Measurements from ENCODE around the gene DSTYK. TPM values are rescaled to one million over a fixed set of nuclear protein-coding genes. Genes with fewer than 3 reads are reported as not detected.
"Not testable (repeated sequence)": the region's sequence is repeated elsewhere in the genome, so short reads cannot be mapped to it uniquely, and the experiment has no call there.

DSTYK gene
- total RNA-seq, 1 experiment from 2014 or later: 7.4 TPM

DNA sequence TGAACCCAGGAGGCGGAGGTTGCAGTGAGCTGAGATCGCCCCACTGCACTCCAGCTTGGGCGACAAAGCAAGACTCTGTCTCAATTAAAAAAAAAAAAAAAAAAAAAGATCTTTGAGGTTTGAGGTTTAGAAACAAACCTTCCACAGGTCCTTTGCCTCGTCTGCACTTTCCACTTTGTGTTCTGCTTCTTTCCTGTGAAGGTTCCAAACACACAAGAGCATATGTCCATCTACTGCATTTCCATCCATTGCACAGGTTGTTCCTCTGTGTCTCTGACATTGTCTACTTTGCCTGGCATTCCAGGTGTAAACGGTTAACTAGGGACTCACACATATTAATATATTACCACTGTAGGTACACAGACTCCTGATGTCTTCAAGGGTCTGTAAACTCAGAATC is 40.1 kb downstream of the DSTYK start:
- DNase-seq (ENCODE audit: low read depth): no peak

DNA sequence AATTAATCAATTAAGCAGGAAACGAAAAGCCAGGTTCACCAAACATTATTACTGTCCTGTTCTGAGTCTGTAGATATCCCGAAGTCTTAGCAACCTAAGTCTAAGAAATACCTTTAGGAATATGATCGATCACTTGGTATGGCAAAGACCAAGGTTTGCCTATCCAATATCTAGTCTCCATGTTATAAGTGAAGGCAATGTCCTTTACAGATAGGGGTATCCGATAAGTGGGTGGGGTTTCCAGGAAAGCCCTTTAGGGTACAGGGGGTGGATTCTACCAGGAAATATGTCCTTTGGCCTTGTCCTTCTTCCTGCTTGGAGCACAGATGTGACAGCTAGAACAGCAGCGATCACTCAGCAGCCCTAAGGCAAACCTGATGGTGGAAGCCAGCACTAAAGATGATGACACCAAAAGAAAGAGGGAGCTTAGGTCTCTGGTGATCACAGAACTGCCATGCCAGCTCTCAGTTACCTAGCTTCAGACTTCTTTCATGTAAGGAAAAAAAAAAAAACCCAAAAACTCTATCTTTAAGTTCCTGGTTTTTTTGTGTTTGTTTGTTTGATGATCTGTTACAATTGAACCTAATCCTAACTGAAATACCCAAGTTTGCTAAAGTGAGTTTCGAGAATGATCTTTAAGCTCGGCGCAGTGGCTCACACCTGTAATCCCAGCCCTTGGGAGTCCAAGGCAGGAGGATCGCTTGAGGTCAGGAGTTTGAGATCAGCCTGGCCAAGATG is 40.8 kb downstream of the DSTYK start:
- no peak for DNase-seq (ENCODE audit: low read depth)

DNA sequence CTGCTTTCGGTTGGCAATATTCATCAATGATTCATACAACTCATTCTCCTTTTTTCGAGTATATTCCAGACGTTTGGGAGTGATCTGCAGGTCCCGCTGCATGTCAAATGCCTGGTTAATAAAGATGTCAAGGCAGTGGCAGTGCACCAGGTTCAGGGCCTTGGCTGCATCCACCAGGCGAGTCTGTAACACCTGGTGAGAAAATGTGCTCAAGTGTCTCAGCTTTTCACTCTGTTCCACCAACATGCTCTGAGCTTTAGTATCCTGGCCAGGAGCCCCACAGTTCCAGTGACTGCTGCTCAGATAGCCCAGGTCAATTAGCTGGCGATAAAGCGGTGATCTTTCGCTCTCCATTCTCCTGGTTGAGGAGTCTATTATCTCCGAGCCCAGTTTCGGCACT is 42.3 kb downstream of the DSTYK start:
- no peak for DNase-seq (ENCODE audit: low read depth)

DNA sequence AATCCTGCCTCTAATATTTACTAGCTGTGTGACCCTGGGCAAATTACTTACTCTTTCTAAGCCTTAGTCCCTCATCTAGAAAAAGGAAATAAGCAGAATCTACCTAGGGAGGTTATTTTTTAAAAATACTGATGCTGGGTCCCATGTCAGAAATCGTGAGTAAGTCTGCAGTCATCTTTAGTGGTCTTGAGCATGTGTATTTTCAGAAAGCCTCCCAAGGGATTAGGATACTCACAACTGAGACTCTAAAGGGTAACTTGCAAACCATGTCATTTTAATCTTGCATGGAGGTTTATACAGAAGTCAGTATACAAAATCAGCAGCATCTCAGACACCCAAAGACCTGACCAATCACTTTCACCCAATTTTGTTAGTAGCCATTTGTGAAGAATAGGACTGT is 43.2 kb downstream of the DSTYK start:
- DNase-seq (ENCODE audit: low read depth): no peak

DNA sequence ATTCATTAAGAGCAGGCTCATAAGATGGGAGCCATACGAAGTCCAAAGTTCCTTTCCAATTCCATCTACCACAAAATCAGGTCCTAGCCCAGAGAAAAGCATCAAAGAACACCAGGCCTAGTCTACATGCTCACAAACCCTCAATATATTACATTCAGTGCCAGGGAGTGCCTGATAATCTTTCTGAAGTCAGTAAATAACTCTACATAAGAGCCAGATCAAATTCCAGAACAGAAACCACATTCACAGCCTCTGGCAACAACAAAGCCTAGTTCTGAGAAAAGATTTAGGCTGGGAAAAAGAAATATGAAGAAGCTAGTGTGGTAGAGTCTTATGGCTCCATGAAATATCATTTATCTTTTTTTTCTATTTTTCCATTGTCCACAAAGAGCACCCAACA is 49.2 kb downstream of the DSTYK start:
- DNase-seq (ENCODE audit: low read depth): peak; percentile 33

DNA sequence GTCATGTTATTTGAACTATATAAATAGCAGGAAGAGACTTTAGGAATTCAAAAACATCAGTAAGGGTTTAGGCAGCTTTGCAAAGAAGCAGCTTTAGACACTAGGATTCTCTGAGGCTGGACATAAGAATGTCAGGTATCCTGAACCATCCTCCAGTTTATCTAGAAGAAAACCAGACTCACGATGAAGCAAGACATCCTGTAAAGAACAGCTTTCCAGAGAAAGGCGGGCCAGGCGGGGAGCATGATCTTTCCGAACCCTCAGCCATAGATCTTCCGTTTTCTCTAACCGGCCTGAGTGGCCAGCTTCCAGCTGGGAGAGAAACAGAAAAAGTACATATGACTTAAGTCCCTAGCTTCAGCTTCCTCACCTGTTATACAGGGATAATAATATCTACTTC is 50.4 kb downstream of the DSTYK start:
- DNase-seq (ENCODE audit: low read depth): no peak

DNA sequence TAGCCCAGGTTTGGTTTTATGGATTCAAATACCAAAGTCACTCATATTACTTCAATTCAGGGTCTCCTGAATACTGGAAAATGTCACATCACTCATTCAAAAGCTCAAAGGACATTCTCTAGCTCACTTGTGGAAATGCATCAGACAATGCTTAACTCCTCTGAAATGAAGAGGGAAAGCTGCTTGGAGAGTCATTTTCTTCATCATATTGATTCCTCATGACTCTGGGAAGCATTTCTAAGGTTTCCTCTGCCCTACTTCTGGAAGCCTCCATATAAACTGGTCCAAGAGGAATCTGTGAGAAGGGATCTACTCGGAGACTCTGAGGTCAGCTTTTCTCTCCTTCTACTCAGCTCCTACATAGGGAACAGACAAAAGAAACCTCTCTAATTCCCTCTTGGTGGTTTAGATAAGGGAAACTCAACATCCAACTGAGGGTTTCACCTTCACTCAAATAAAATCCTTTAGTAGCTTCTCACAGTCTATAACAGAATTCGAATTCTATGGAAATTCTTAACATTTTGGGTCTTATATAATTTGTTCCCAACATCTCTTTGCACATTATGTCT is 53.4 kb downstream of the DSTYK start:
- no peak for DNase-seq (ENCODE audit: low read depth)

DNA sequence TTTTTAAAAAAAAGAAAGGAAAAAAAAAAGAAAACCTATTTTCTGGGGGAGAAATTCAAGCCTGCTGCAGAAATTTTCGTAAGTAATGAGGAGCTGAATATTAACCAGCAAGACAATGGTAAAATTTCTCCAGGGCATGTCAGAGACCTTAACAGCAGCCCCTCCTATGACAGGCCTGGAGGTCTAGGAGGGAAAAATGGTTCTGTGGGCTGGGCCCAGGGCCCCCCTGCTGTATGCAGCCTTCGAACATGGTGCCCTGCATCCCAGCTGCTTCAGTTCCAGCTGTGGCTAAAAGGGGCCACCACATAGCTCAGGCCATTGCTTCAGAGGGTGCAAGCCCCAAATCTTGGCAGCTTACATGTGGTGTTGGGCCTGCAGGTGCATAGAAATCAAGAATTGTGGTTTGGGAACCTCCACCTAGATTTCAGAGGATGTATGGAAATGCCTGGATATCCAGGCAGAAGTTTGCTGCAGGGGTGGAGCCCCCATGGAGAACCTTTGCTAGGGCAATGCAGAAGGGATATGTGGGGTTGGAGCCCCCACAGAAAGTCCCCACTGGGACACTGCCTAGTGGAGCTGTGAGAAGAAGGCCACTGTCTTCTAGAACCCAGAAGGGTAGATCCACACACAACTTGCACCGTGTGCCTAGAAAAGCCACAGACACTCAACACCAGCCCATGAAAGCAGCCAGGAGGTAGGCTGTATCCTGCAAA is 55.7 kb downstream of the DSTYK start:
- not testable (repeated sequence) for DNase-seq (ENCODE audit: low read depth)

DNA sequence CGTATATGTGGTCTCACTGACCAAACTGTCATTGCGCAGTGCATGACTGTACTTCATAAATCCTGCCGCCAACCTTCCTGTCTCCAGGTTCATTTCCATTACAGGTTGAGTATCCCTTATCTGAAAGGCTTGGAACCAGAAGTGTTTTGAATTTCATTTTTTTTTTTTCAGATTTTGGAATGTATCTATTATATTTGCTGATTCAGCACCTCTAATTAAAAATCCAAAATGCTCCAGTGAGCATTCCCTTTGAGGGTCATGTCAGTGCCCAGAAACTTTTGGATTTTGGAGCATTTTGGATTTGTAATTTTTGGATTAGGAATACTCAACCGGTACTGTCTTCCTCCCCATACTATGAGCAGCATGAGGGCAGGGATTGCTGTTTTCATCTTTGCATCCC is 59.0 kb downstream of the DSTYK start:
- DNase-seq (ENCODE audit: low read depth): no peak

DNA sequence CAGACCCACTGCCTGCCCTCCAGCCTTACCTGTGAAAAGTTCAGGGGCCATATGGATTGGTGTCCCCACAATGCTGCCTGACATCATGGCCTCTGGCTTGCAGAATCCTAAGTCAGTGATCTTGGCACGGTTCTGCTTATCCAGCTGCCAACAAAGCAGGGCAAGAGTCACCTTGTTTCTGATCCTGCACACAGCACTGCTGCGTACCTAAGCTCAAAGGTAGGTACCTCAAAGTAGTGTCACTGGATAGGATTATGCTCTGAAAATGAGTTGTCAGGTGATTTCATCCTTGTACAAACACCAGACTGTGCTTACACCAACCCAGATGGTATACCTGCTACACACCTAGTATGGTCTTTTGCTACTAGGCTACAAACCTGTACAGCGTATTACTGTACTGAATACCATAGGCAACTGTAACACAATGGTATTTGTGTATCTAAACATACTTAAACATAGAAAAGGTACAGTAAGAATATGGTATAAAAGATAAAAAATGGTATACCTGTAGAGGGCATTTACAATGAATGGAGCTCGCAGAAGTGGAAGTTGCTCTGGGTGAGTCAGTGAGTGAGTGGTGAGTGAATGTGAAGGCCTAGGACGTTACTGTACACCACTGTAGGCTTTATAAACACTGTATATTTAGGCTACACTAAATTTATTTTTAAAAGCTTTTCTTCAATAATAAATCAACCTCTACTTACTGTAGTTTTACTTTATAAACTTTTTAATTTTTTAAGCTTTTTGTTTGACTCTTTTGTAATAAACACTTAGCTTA is 60.7 kb downstream of the DSTYK start:
- DNase-seq (ENCODE audit: low read depth): no peak

DNA sequence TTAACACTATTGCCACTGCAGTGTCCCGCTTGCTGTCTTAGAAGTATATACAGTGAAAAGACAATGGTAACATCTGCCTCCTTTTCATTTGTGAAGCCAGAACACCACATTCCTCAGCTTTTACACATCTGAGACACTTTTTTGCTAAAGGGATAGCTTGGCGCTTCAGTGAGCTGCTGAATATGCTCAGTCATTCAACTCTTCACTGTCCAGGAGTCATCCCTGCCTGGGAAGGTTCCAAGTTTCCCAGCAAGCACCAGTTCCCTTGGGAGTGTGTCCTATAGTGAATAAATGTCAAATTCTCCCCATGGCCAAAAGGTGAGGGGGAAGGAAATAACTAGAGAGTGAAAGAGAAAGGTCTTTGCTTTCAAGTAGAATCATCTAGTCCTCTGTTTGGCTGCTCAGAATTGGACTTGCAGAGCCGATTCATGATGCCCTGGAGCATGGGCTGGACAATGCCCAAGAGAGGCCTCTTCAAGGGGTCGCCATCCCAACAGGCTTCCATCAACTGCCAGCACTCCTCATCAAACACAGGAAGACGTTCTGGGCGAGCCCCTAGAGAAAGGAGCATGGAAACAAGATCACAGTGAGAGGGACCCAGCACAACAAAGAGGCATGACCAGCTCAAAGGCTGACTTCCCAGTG is 64.2 kb downstream of the DSTYK start:
- DNase-seq (ENCODE audit: low read depth): peak; percentile 71

DNA sequence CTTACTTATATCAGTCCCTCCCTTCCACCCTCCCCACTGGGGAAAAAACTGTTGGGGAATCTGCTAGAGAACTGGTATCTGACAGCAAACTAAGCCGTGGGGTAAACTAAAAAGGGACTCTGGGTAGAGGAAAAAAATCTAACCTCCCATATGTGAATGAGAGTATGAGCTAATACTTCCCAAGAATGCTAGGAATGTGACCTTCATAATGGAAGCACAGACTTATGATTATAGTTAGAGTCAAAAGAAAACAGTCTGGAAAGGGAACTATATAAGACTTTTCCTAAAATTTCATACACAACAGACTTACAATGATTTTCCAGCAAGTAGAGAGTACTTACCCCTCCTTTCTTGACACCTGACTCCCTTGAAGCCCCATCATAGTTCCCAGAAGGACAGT is 66.8 kb downstream of the DSTYK start:
- DNase-seq (ENCODE audit: low read depth): peak; percentile 60

DNA sequence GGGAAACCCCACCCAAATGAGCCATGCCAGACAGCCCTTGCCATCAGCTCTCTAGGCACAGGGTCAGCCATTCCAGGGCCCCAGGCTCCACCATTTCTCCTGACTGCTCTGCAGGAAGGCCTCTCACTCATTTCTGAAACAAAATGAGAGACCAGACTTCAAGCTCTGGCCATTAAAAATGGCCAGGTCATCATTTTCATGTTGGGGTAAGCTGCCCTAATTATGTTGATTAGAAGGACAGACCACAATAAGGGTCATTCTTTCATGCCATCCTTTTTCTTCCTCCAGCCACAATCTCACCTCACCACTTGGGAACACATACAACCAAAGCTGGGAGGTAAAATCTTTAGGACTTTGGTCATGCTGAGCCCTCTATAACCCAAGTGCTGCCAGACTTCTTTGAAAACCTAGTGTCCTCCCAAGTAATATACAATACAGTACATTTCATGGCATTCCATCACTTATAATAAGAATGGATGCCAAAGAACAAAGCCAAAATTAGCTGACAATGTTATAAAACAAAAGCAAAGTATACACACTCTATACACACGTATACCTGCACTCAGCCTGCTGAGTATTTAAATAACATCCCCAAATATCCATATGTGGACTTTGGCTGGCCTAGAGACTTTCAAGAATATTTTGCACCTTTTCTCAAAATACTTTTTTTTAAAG is 67.3 kb downstream of the DSTYK start:
- no peak for DNase-seq (ENCODE audit: low read depth)

DNA sequence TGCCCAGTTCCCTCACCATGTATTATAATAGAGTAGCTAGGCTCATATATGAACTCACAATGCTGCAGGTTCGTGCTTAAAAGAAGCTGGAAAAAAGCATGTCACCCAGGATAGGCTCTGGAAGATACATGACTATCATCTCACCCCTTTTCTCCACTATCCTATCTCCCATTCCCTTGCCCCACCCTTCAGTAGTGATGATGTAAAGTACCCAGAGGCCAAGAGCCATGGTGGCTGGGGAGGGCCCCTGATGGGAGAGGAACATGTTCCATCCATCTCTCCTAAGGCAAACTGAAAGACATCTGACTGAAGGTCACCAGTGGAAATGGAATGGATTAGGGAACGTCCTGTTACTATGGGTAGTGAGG is 69.4 kb downstream of the DSTYK start:
- DNase-seq (ENCODE audit: low read depth): no peak

DNA sequence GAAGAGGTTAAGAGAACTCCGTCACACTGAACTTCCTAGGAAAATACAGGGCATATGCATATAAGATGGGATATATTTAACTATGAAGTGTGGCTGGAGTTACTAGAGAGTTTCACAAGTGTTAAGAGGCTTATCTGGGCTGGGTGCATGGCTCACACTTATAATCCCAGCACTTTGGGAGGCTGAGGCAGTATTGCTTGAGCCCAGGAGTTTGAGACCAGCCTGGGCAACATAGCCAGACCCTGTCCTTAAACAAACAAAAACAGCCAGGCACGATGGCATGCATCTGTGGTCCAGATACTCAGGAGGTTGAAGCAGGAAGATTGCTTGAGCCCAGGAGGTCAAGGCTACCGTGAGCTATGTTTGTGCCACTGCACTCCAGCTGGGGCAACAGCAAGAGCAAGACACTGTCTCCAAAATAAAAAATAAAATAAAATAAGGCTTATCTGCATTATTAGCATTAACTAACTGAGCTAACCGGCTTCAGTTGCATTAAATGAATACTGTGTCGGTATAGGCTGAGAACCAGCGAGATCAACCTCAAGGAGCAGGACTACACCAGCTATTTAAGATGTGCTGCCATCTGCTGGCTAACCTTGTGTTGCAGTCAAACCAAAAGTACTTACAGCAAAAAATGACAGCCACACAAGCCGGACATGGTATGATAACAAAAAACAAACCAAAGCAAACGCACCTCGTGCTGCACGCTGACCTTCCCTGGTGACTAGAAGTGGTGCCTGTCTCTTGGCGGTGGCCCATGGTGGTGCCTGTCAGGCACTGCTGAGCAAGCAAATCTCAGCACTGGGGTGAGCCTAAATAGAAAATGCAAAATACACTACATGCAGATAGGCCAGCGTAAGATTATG is 70.0 kb downstream of the DSTYK start:
- peak; percentile 77 for DNase-seq (ENCODE audit: low read depth)

DNA sequence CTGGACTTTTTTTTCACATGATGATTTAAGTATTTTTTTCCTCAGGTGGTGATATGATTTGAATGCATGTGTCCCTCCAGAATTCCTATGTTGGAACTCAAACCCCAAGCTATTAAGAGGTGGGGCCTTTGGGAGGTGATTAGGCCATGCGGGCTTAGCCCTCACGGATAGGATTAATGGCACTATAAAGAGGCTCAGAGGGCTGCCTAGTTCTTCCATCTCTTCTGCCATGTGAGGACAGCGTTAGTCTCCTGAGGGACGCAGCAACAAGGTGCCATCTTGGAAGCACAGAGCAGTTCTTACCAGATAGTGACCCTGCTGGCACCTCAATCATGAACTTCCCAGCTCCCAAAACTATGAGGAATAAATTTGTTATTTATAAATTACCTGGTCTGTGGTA is 71.4 kb downstream of the DSTYK start:
- no peak for DNase-seq (ENCODE audit: low read depth)

DNA sequence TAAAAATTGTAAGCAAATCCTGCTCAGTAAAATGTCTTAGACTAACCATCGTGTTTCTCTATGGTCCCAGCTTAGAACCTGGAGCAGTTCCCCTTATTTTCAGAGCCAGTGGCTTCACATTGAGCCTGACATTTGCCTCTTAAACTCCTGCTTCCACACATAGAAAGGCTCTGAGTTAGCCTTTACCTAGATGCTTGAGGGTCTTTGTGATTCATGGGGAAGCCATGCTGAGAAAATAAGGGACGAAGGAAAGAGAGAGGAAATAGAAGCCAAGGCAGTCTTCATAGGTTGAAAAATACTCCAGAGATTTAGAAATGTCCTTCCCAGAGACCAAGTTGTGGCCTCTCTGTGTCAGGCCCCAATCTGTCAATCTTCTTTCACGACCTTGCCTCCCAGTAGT is 73.6 kb downstream of the DSTYK start:
- no peak for DNase-seq (ENCODE audit: low read depth)

DNA sequence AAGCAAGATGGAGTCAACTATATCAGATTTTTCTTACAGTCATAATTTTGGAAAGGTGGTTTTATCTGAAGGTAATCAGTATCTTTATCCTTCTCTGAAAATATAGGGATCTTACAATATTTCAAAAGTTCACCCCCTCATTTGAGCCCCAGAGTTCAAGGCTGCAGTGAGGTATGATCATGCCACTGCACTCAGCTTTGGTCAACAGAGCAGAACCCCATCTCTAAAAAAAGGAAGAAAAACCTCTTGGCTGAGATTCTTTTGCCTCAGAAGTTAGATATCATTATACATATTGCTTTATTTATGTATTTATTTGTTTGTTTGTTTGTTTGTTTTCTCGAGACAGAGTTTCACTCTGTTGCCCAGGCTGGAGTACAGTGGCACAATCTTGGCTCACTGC is 78.2 kb downstream of the DSTYK start:
- DNase-seq (ENCODE audit: low read depth): no peak

DNA sequence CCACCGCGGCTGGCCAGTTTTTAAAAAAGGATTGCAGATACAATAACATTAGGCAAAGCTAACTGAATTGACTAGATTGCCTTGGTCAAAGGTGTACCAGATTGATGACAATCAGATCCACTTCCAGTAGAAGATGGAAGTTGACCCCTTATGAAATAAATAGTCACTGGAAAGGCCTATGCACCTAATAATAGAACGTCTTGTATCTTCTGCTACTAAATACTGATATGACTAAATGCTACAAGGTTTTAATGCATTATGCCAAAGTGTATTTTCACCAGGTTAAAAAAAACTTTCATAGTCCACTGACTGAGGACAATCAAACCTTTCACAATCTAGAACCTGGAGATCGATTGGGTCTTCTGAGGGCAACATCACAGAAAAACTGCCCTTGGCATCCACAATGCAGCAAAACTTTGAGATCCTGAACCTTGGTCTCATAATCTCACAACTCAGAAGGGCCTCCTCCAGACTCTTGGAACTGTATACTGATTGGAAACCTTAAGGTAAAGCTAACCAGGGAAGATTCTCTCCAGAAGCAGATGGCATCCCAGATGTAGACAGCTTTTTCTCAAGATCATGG is 82.0 kb downstream of the DSTYK start:
- no peak for DNase-seq (ENCODE audit: low read depth)

DNA sequence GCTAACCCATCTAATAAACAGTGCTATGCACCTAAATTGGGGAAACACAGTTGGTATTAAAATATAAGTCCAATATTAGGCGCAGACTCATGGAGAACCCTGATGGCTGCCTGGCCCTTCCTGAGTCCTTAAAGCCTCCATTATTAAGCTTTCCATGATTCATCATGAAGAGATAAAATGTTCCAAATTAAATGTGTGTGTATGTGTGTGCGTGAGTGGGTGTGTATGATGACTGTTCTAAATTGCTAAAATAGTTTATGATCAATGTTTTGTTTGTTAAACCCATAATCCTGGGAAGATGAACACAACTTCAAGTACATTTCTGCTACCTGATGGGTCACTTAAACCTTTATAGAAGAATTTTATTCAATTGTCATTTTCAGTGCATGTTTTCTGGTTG is 83.5 kb downstream of the DSTYK start:
- DNase-seq (ENCODE audit: low read depth): no peak

Data from M059J (cell line).